ENCODE measurements around the gene ZNRD2. TPM values are rescaled to one million over a fixed set of nuclear protein-coding genes. Genes with fewer than 3 reads are reported as not detected.

The ZNRD2 gene
- polyA plus RNA-seq, 3 donors from 2014 or later = 100.0 to 138 (median 117) TPM

GRCh38 chr11:65542738-65543390, 27.4 kb upstream of the ZNRD2 start:
- H3K9me3 Mint-ChIP-seq = no peaks in the 10 kb centered on the region

GRCh38 chr11:65545853-65546216, 24.4 kb upstream of the ZNRD2 start:
- Mint-ChIP-seq H3K27ac (peak overlapping the region; percentile 85 to 96 (median 94)), H3K4me1 (peaks cover 35 to 42% of the 10 kb centered on the region in 2 donors), H3K27me3 (ENCODE audit: low read depth in 3 of 3) (peaks cover 0 to 5% (median 3%) of the 10 kb centered on the region in 3 donors), H3K9me3 (peaks cover 0 to 2% (median 0%) of the 10 kb centered on the region in 6 donors), H3K36me3 (peaks cover 0 to 13% (median 4%) of the 10 kb centered on the region in 3 donors), H3K4me3 (peak overlapping the region; percentile 73 to 83 (median 76))
- DNase-seq = no peak

More at GRCh38 chr11:65542738-65543390, 27.4 kb upstream of the ZNRD2 start:
- H3K4me3 Mint-ChIP-seq = no peak overlapping the region
- peak overlapping the region in 5 of 6 donors; percentile 5 to 79 (median 67) for H3K27ac Mint-ChIP-seq
- peaks cover 0 to 4% (median 0%) of the 10 kb centered on the region in 3 donors for H3K36me3 Mint-ChIP-seq
- no peak for DNase-seq
- peaks cover 25 to 36% of the 10 kb centered on the region in 2 donors for H3K4me1 Mint-ChIP-seq
- peaks cover 3 to 5% (median 3%) of the 10 kb centered on the region in 3 donors for H3K27me3 Mint-ChIP-seq (ENCODE audit: low read depth in 3 of 3)

- H3K4me3 Mint-ChIP-seq = peak overlapping the region; percentile 73 to 85 (median 83)
- peaks cover 30 to 38% of the 10 kb centered on the region in 2 donors for H3K4me1 Mint-ChIP-seq
These were observed 23.9 kb upstream of the ZNRD2 start for GRCh38 chr11:65546217-65546958.

GRCh38 chr11:65547446-65548125, 22.7 kb upstream of the ZNRD2 start:
- peak overlapping the region in 3 of 5 donors; percentile 47 to 61 (median 51) for H3K4me3 Mint-ChIP-seq
- DNase-seq = no peak
- H3K4me1 Mint-ChIP-seq = peaks cover 36 to 41% of the 10 kb centered on the region in 2 donors
- H3K9me3 Mint-ChIP-seq = peaks cover 0 to 2% (median 0%) of the 10 kb centered on the region in 6 donors
- H3K27ac Mint-ChIP-seq = peak overlapping the region in 5 of 6 donors; percentile 45 to 77 (median 65)
- H3K27me3 Mint-ChIP-seq (ENCODE audit: low read depth in 3 of 3) = peaks cover 3 to 6% (median 4%) of the 10 kb centered on the region in 3 donors
- peaks cover 9 to 20% (median 16%) of the 10 kb centered on the region in 3 donors for H3K36me3 Mint-ChIP-seq

More at GRCh38 chr11:65546217-65546958, 23.9 kb upstream of the ZNRD2 start:
- Mint-ChIP-seq H3K9me3 (peaks cover 0 to 2% (median 0%) of the 10 kb centered on the region in 6 donors), H3K27ac (peak overlapping the region; percentile 85 to 96 (median 94)), H3K27me3 (ENCODE audit: low read depth in 3 of 3) (peaks cover under 1 to 4% (median 3%) of the 10 kb centered on the region in 3 donors), H3K36me3 (peaks cover 0 to 15% (median 6%) of the 10 kb centered on the region in 3 donors)
- peak; percentile 97 to 98 (median 98) for DNase-seq

- peak overlapping the region in 3 of 5 donors; percentile 47 to 61 (median 51) for H3K4me3 Mint-ChIP-seq
- H3K36me3 Mint-ChIP-seq = peaks cover 9 to 17% (median 16%) of the 10 kb centered on the region in 3 donors
- peaks cover 38 to 44% of the 10 kb centered on the region in 2 donors for H3K4me1 Mint-ChIP-seq
- H3K27ac Mint-ChIP-seq = peak overlapping the region in 4 of 6 donors; percentile 60 to 77 (median 74)
- H3K9me3 Mint-ChIP-seq = peaks cover 0 to 2% (median 0%) of the 10 kb centered on the region in 6 donors
- no peak for DNase-seq
- peaks cover 3 to 6% (median 4%) of the 10 kb centered on the region in 3 donors for H3K27me3 Mint-ChIP-seq (ENCODE audit: low read depth in 3 of 3)
These were observed 21.9 kb upstream of the ZNRD2 start for GRCh38 chr11:65548395-65548794.

- Mint-ChIP-seq H3K36me3 (peaks cover 9 to 17% (median 16%) of the 10 kb centered on the region in 3 donors), H3K27me3 (ENCODE audit: low read depth in 3 of 3) (peaks cover 3 to 6% (median 4%) of the 10 kb centered on the region in 3 donors), H3K27ac (peak overlapping the region in 3 of 6 donors; percentile 6 to 78 (median 65)), H3K4me3 (peak overlapping the region in 1 of 5 donors; percentile 44), H3K9me3 (peaks cover 0 to 2% (median 0%) of the 10 kb centered on the region in 6 donors), H3K4me1 (peaks cover 38 to 44% of the 10 kb centered on the region in 2 donors)
- no peak for DNase-seq
These were observed 21.2 kb upstream of the ZNRD2 start for GRCh38 chr11:65549096-65549495.

GRCh38 chr11:65551572-65552387, 18.5 kb upstream of the ZNRD2 start:
- Mint-ChIP-seq H3K27me3 (ENCODE audit: low read depth in 3 of 3) (peaks cover 3 to 5% (median 4%) of the 10 kb centered on the region in 3 donors), H3K27ac (peak overlapping the region in 3 of 6 donors; percentile 54 to 71 (median 67)), H3K36me3 (peaks cover 9 to 17% (median 16%) of the 10 kb centered on the region in 3 donors), H3K9me3 (peaks cover 0 to 2% (median 0%) of the 10 kb centered on the region in 6 donors), H3K4me3 (peak overlapping the region in 1 of 5 donors; percentile 9), H3K4me1 (peaks cover 54 to 56% of the 10 kb centered on the region in 2 donors)
- DNase-seq = peak; percentile 49 to 59 (median 53)

- peak overlapping the region in 1 of 5 donors; percentile 9 for H3K4me3 Mint-ChIP-seq
- peak overlapping the region; percentile 9 to 79 (median 60) for H3K27ac Mint-ChIP-seq
- no peak for DNase-seq
- peaks cover 9 to 17% (median 16%) of the 10 kb centered on the region in 3 donors for H3K36me3 Mint-ChIP-seq
- peaks cover 0 to 2% (median 0%) of the 10 kb centered on the region in 6 donors for H3K9me3 Mint-ChIP-seq
- peaks cover 57 to 61% of the 10 kb centered on the region in 2 donors for H3K4me1 Mint-ChIP-seq
- peaks cover 2 to 4% (median 4%) of the 10 kb centered on the region in 3 donors for H3K27me3 Mint-ChIP-seq (ENCODE audit: low read depth in 3 of 3)
These were observed 17.8 kb upstream of the ZNRD2 start for GRCh38 chr11:65552388-65552951.

- DNase-seq = peak; percentile 53 to 70 (median 62)
- Mint-ChIP-seq H3K27me3 (ENCODE audit: low read depth in 3 of 3) (peaks cover 2 to 4% (median 4%) of the 10 kb centered on the region in 3 donors), H3K27ac (peak overlapping the region in 3 of 6 donors; percentile 45 to 68 (median 56)), H3K4me1 (peaks cover 51 to 53% of the 10 kb centered on the region in 2 donors), H3K4me3 (peak overlapping the region; percentile 4 to 56 (median 52)), H3K36me3 (peaks cover 9 to 17% (median 16%) of the 10 kb centered on the region in 3 donors), H3K9me3 (peaks cover 0 to 2% (median 0%) of the 10 kb centered on the region in 6 donors)
These were observed 16.8 kb upstream of the ZNRD2 start for GRCh38 chr11:65553301-65554001.

GRCh38 chr11:65554057-65554818, 16.0 kb upstream of the ZNRD2 start:
- Mint-ChIP-seq H3K9me3 (peaks cover 0 to under 1% (median 0%) of the 10 kb centered on the region in 6 donors), H3K36me3 (peaks cover 9 to 14% (median 13%) of the 10 kb centered on the region in 3 donors), H3K27ac (peak overlapping the region; percentile 82 to 91 (median 86)), H3K4me3 (peak overlapping the region; percentile 59 to 75 (median 67)), H3K27me3 (ENCODE audit: low read depth in 3 of 3) (peaks cover 2 to 4% (median 4%) of the 10 kb centered on the region in 3 donors), H3K4me1 (peaks cover 51 to 53% of the 10 kb centered on the region in 2 donors)
- no peak for DNase-seq
